Psoas muscle (tissue), 8 donors: Measurements from ENCODE around the gene ZBTB12. TPM values are rescaled to one million over a fixed set of nuclear protein-coding genes. Genes with fewer than 3 reads are reported as not detected.

Experiments
- ATAC-seq, 4 donors: fragments of 200-7000 bp; cut with Tn5 transposase; one replicate each; pipeline ENCODE4 v1.9.1; 2020; ENCODE audit warnings: moderate library complexity in 3 of 4, mild to moderate bottlenecking in 2 of 4
- DNase-seq, 2 donors: peaks; one replicate each; pipeline ENCODE4 v3.0.0-alpha.2; 2020
- H3K27ac ChIP-seq: fragments of 200-600 bp; one replicate; pipeline ENCODE4 v1.8.0; 2022
- H3K27me3 ChIP-seq, 3 donors: fragments of 200-600 bp in 1 of 3; one replicate each; pipeline versions ENCODE4 v1.6.1 to v1.8.0; 2013 to 2022; ENCODE audit warnings: low read length in 2 of 3, mild to moderate bottlenecking in 2 of 3, moderate library complexity in 1 of 3; ENCODE audit not compliant: insufficient read depth in 3 of 3
- H3K36me3 ChIP-seq, 2 donors: fragments of 200-600 bp in 1 of 2; one replicate each; pipeline versions ENCODE4 v1.6.1 to v1.8.0; 2013 to 2022; ENCODE audit warnings: low read depth in 1 of 2, mild to moderate bottlenecking in 1 of 2, moderate library complexity in 1 of 2; ENCODE audit not compliant: insufficient read depth in 1 of 2
- H3K4me1 ChIP-seq: fragments of 200-600 bp; one replicate; pipeline ENCODE4 v1.8.0; 2022
- H3K4me3 ChIP-seq: fragments of 200-600 bp; one replicate; pipeline ENCODE4 v1.8.0; 2022; ENCODE audit warnings: mild to moderate bottlenecking
- H3K9me3 ChIP-seq: fragments of 200-600 bp; one replicate; pipeline ENCODE4 v1.8.0; 2022
- WGBS, 3 donors: extraction: QIAGEN DNeasy Blood & Tissue Kit; methylation state at CpG; one replicate each; pipeline versions ENCODE4 v1.1.6 to v1.1.7; 2013; 5-methylcytosine and 5-hydroxymethylcytosine counted together
- intact Hi-C, 2 donors: fragments of 100-400 bp; cut with DNase I; formaldehyde crosslinking; loops; one replicate each; pipeline versions ENCODE4 v1.11.0 to v1.14.2; 2022
- polyA plus RNA-seq, 3 donors: library from polyadenylated mRNA; stranded (reverse); fragments of 200-250 nt; gene quantifications; one replicate each; pipeline ENCODE4 v1.2.3, GENCODE V29; 2013
- total RNA-seq, 4 donors: library from RNA; stranded (reverse); fragmentation: NEBNext Ultra II Directional in 2 of 4; extraction: Animal tissue kit (Norgen Biotek cat#: 25700) in 2 of 4; gene quantifications; one replicate each; pipeline versions ENCODE4 v1.2.1 to v1.2.4, GENCODE V29; 2021 to 2023
- TF ChIP-seq, protein P1 (sequence below): fragments of 200-600 bp; IDR thresholded peaks from one replicate; pipeline ENCODE4 v1.8.0; 2022; ENCODE audit warnings: antibody characterized with exemption
- donor health status: healthy with polysubstance abuse.
- donor health status: DM: no; HTN: no; CAD: no; lungs with moderate emphysema.
- donor health status: Bipolar disorder and iron deficiency.
- donor health status: healthy.
- donor health status: DM: yes; HTN: yes; CAD: no.
- donor health status: DM: no; HTN: no; CAD: no.
- donor health status: DM: no; HTN: no; CAD: no.
- donor health status: DM: yes; HTN: yes; CAD: no.

ZBTB12 gene
- total and polyA plus RNA-seq, 7 donors, result 1.1 to 4.6 (median 2.2) TPM

DNA sequence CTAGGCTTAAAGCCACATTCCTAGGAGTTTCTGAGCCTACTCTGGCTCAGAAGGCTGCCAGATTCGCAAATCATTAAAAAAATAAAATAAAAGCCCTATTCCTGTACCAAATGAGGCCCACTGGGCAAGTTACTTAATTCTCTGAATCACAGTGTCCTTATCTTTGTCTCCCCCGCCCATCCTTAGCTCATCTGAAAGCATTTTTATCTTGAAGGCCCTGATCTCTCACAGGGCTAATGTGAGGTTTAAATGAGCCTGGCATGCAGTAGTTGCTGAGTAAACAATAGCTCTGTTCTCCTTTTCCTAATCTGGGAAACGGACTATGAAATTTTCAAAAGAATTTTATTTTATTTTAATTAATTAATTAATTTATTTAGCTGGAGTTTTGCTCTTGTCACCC lies 2.1 kb upstream of the ZBTB12 start:
- WGBS, 3 donors, result 82 to 97% (median 91%) methylated on average over 3 of the region's 3 CpGs
- ATAC-seq (no peak), DNase-seq (no peak)
- Histone ChIP-seq H3K36me3 (no peaks in the 10 kb centered on the region), H3K27ac (no peak overlapping the region), H3K4me3 (no peak overlapping the region), H3K27me3 (no peaks in the 10 kb centered on the region), H3K4me1 (peaks cover 13% of the 10 kb centered on the region), H3K9me3 (no peaks in the 10 kb centered on the region)
- intact Hi-C loops, result loop anchor here (2.0 to 5.0 kb wide), 2 partner anchors 48 to 49 kb away; no protein-coding TSS in a partner anchor
- TF ChIP-seq, protein P1, sequence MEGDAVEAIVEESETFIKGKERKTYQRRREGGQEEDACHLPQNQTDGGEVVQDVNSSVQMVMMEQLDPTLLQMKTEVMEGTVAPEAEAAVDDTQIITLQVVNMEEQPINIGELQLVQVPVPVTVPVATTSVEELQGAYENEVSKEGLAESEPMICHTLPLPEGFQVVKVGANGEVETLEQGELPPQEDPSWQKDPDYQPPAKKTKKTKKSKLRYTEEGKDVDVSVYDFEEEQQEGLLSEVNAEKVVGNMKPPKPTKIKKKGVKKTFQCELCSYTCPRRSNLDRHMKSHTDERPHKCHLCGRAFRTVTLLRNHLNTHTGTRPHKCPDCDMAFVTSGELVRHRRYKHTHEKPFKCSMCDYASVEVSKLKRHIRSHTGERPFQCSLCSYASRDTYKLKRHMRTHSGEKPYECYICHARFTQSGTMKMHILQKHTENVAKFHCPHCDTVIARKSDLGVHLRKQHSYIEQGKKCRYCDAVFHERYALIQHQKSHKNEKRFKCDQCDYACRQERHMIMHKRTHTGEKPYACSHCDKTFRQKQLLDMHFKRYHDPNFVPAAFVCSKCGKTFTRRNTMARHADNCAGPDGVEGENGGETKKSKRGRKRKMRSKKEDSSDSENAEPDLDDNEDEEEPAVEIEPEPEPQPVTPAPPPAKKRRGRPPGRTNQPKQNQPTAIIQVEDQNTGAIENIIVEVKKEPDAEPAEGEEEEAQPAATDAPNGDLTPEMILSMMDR, result no peak

DNA sequence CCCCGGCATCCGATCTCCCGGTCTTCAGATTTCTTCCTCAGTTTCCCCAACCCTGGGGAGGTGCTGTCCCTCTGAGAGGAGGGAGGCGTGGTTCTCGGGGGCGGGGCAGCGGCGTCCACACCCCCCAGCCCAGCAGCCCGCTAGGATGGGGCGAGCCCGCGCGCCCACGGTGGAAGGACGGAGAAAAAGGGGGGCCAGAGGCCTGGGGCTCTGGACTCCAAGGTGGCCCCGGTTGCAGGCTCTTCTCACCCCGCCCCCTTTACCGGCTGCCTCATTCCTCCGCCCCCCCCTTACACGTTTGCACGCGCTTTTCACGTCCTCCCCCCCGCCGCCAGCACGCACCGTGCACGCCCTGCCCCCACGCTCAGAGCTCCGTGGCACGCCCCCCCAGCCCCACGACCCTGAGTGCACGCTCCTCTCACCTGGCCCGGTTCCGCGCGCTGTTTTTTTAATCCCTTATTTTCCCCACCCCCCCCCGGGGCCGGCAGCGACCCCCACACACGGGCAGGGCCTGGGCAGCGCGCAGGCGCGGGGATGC lies 402 bp downstream of the ZBTB12 start:
- ATAC-seq, result peak; percentile 24 to 36 (median 28)
- H3K4me1 ChIP-seq, result peaks cover 19% of the 10 kb centered on the region
- no peaks in the 10 kb centered on the region for H3K9me3 ChIP-seq
- no peaks in the 10 kb centered on the region for H3K36me3 ChIP-seq
- H3K27me3 ChIP-seq, result no peaks in the 10 kb centered on the region
- TF ChIP-seq, protein P1, result no peak
- peak overlapping the region; percentile 75 for H3K4me3 ChIP-seq
- peak; percentile 70 to 82 for DNase-seq
- 0 to 1% (median 1%) methylated on average over 24 to 45 of the region's 45 CpGs for WGBS, 3 donors
- intact Hi-C loops, result loop anchor here in 1 of 2 donors (5.0 kb wide), 1 partner anchor 51 kb away; no protein-coding TSS in a partner anchor
- H3K27ac ChIP-seq, result peak overlapping the region; percentile 75

DNA sequence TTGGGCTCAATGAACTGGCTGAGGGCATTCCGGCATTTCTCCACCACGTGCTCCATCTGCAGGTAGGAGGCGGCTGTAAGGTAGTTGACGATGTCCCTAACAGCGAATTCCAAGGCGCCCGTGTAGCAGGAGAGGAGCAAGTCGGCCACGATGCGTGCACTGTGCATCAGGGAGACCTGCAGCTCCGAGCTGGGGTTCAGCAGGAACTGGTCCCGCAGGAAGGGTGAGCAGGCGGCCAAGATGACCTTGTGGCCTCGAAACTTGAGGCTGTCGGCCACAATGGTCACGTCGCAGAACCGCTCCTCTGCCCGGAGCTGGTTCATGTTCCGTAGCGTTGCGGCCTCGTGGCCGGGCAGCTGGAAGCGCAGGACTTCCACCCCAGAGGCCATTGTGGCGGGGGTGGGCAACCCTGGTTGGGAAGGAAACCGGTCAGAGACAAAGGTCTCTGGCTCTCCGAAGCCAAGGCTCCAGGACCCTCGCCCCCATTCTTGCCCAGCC lies 920 bp downstream of the ZBTB12 start:
- ATAC-seq (peak in 2 of 4 donors; percentile 6 to 7), DNase-seq (no peak)
- no peaks in the 10 kb centered on the region for H3K27me3 ChIP-seq
- TF ChIP-seq, protein P1, result no peak
- H3K4me1 ChIP-seq, result peaks cover 19% of the 10 kb centered on the region
- intact Hi-C loops, result loop anchor here in 1 of 2 donors (5.0 kb wide), 1 partner anchor 51 kb away; no protein-coding TSS in a partner anchor
- H3K27ac ChIP-seq, result peak overlapping the region; percentile 75
- H3K36me3 ChIP-seq, result peaks cover 0 to 1% of the 10 kb centered on the region in 2 donors
- H3K4me3 ChIP-seq, result peak overlapping the region; percentile 75
- 8 to 26% (median 15%) methylated on average over 28 to 29 of the region's 29 CpGs for WGBS, 3 donors
- H3K9me3 ChIP-seq, result no peaks in the 10 kb centered on the region

DNA sequence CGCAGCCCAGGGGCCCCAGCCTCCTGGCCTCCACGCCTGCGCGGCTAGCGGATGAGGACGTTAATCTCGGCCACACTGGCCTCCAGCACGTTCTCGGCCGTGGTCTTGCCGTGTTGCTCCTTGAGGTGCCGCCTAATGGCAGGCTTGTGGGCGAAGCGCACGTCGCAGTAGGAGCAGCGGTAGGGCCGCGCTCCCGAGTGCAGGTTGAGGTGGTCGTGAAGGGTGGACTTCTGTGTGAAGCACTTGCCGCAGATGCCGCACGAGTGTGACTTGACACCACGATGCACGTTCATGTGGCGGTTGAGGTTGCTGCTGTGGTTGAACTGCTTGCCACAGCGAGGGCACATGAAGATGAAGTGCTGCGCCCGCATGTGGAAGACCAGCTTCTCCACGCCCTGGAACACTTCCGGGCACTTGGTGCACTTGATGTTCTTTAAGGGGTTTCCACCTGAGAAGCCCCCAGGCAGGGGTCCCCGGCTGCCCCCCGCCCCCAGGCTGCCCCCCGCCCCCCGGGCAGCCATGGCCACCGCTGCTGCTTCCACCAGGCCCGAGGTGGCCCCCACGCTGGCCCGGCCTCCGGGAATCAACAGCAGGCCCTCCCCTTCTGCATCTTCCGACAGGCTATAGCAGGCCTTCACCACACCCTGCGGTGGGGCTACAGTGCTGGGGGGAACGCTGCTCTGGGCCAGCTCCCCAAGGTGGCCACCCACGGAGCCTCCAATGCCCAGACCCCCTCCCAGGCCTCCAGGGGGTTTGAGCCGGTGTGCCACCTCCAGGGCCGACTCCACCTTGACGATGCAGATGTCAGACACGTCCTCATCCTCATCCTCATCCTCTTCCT lies 1.8 kb downstream of the ZBTB12 start:
- peaks cover 19% of the 10 kb centered on the region for H3K4me1 ChIP-seq
- intact Hi-C loops, result loop anchor here (5.0 to 10.0 kb wide), 2 partner anchors 52 to 355 kb away; partner anchors contain the start of genes ATP6V1G2 (in 1 of the 2), DDX39B (in 1 of the 2) and NFKBIL1 (in 1 of the 2)
- H3K27ac ChIP-seq, result no peak overlapping the region
- DNase-seq (no peak), ATAC-seq (no peak)
- TF ChIP-seq, protein P1, result no peak
- no peaks in the 10 kb centered on the region for H3K27me3 ChIP-seq
- 76 to 81% (median 79%) methylated on average over 42 to 49 of the region's 49 CpGs for WGBS, 3 donors
- H3K9me3 ChIP-seq, result no peaks in the 10 kb centered on the region
- H3K36me3 ChIP-seq, result peaks cover 0 to 10% of the 10 kb centered on the region in 2 donors
- H3K4me3 ChIP-seq, result no peak overlapping the region
